RCC 7860 (cell line): ENCODE data around the gene KCNJ12.
"Not testable (repeated sequence)": the region's sequence is repeated elsewhere in the genome, so short reads cannot be mapped to it uniquely, and the experiment has no call there.

Experiments used
- DNase-seq: peaks from one replicate; pipeline ENCODE4 v3.0.0-alpha.2; 2015; ENCODE audit warnings: low spot score
- FAIRE-seq: peaks from 2 replicates; lab custom pipeline; 2012; peaks lifted over from hg19 to GRCh38; lab: Jason Lieb, UNC

The KCNJ12 gene

DNA sequence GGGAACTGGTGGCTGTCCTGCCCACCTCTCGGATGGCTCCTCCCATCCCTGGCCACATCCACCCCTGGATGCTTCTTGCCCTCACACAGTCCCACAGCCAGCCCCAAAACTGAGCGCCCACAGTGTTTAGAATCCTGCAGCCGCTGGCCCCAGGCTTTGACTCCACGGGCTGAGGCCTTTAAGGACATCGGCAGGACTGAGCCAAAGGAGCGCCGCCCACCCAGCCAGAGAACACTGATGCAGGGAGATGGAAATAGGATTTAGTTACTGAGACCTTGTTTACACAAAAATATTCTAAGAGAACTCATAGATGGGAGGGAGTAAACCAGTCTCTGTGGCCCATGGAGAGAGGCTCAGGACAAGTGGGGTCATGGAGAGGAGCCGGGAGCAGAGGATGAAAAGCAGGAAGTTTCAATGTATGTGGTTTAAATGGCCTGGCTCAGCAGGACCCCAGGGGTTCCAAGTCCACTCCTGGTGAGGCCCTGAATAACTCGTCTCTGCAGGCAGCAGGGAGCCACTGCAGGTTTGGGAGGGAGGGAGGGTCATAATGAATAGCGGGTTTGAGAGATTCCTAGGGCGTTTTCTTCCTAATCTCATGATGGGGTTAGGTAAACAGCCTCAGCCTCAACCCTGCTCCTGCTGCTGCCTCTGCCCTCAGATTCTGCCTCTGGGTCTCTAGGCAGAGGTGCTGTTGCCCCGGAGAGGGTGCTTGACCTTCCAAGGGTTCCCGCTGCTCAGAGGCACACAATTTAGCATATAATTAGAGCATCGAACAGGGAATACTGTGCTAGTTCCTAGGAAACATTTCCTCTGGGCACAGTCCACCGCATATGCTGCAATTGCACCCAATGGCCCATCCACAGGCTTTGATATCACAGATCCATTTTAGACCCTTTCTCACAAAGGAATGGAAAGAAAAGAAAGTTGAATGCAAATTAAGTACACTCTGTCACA is 61.0 kb downstream of the KCNJ12 start:
- FAIRE-seq, DNase-seq: not testable (repeated sequence)

DNA sequence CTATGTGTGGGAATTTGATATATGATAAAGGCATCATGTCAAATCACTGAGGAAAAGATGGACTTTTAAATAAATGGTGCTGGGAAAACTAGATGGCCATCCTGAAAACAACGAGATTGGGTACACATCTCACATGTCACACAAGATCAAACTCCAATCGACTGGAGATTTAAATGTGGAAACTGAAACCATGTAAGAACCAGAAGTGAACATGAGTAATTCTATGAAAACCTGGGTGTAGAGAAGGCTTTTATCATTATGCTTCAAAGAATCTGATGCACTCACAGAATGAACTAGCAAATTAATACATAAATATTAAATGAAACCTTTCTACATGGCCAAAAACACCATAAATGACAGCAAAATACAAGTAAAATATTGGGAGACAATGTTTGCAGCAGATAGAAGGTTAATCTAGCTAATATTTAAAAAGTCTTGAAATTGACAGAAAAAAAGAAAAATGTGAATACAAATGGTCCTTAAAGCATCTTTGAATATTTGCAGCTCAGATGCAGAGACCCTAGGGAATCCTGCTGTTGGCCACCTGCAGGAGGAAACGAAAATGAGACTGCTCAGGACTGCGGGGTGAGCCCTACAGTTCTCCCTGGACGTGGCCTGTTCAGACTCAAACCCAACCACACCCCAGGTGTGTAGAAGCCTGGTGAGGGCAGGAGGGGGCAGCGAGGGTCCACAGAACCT is 62.3 kb downstream of the KCNJ12 start:
- FAIRE-seq, DNase-seq: not testable (repeated sequence)

DNA sequence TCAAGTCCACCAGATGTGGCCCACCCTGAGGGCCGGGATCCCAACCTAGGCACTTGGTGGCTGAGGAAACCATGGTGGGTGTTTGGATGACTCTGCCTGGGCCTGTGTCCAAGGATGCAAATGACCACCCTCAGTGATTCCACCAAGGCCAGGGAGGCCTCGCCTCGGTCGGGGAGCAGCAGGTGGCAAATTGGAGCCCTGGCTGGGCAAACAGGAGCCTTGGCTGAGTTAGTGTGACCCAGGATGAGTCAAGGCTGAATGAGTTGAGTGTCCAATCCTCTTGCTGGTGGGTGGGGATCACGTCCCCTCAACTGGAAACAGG is 62.8 kb downstream of the KCNJ12 start:
- DNase-seq, FAIRE-seq: not testable (repeated sequence)

DNA sequence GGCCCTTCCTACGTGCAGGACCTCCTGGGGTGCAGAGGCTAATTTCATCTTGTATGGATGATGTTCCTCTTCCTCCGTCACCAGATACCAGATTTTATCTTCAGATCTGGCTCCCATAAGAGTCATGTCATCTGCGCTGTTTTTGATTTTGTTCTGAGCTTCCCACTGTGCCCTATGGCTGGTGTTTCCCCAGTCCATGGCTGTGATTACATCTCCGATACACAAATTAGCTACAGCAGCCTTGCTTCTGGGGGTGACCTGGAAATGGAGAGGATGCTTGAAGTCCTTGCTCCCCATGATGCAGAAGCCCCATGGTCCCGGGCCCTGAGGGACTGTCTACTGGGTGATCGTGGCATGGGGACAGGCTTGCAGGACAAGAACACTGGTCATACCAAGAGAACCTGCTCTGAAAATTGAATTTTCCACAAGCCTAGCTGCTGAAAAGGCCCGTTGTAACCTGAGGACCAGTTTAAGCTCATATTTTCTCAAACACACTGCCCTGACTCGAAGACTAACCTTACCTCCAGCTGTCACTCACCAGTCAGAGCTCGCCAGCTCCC is 69.0 kb downstream of the KCNJ12 start:
- FAIRE-seq (no peak), DNase-seq (no peak)

DNA sequence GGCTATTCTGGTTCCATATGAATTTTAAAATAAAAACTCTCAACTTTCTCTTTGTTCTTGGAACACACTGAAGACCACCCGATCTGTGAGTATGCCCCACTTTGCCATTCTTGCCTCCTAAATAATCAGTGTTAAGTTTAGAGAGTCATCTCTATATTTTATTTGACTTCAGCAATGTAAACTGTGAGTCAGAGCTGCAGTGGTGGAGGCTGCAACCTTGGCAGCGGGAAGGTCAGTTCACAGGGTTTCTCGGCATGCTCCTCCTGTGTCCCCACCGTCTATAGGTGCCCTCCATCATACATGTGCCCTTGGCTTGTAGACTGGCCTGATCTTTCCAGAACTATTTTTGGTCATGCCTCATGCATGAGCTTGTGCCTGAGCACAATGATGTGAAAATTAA is 71.4 kb downstream of the KCNJ12 start:
- not testable (repeated sequence) for DNase-seq, FAIRE-seq

DNA sequence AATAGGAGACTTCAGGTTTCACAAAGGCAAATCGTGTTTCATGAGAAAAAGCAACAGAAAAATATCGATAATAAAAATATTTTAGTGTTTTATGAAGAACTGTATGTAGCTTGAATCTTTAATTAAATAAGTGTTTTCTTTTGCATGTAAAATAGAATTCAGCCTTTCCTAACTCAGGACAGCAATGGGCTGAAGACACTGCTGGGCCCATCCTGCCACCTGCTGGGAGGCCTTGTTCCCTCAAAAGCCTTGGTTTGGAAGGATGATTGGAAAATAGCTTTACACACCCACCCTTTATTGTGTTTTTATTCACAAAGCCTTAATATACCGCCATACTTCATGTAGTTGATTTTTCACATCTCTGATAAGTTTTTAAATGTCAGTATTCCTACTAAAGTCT is 73.7 kb downstream of the KCNJ12 start:
- peak; percentile 50 for FAIRE-seq

DNA sequence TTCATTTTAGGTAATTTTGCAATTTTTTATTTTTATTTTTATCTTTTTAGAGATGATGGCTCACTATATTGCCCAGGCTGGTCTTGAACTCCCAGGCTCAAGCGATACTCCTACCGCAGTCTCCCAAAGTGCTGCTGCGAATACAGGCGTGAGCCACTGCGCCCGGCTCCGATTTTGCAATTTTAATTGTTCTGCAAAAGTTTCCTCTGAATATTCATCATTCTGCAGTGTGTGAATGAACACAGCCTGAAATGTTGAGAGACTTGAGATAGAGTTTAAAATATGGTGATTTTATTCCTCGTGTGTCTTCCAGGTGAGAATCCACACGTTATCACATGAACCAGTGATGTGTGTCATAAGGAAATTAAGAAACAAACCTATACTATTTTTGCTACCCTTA is 75.8 kb downstream of the KCNJ12 start:
- DNase-seq: no peak
- no peak for FAIRE-seq

More for the DNA sequence above, 73.7 kb downstream of the KCNJ12 start:
- not testable (repeated sequence) for DNase-seq

DNA sequence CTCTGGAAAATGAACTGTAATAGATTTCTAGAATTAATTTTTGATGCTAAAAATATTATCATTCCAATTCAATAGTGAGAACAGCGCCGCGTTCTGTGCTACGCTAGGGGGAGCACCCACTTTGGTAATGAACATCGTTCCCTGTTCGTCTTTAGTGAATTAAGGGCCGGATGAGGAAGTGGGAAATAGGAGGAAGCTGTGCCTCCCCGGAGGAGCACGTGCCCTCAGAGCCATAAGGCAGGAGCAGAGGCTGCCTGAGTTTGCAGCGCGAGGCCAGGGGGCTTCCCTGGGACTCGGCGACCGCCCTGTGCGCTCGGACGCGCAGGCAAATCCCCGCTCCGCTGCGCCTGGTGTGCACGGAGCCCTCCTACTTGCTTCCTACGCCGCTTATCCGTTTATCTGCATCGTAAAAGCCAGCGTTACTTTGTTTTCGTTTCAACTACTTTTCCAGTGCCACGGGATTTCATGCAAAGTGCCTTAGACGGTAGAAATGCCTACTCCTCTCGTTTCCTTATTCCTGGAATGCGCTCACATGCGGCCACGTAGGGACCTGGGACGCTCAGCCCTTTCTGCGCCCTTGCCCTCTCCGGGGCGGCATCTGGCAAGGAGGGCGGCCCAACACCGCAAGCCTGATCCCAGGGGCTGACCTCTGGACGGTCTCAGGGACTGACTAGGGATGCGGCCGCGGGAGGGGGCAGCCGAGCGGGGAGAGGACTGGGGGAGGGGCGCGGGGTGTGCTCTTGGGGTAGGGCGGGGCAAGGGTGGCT is 76.4 kb downstream of the KCNJ12 start:
- no peak for FAIRE-seq
- DNase-seq: peak; percentile 6

DNA sequence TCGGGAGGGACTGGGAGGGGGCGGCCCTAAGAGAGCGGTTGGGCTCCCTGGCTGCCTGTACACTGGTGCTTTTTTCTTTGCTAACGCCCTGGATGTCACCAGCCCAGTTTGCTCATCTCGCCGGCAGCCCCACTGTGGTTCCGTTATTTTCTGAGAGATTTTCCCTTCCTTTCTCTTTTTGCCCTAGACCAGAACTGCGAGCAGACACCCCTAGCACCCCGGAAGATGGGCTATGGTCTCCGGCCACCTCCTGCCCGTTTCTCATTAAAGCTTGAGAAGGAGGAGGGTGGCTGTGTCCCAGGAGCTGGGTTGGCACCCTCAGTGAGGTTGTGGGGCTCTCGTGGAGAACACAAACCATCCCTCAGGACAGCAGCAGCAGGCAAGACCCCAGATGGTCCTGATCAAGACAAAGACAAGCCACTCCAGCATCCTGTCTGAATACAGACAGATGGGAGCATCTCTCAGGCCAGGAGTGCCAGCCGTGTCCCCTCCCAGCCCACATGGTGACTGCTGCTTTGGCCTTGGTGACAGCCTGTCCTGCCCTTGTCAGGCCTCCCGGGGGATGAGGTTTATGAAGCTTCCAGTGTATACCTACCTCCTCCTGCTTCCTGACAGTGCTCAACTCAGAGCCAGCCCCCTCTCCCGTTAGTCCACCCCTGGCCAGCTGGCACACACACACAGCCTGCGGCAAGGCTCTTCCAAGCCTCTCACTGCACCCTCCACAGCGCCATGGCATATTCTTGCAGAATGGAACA is 77.2 kb downstream of the KCNJ12 start:
- DNase-seq (no peak), FAIRE-seq (no peak)

DNA sequence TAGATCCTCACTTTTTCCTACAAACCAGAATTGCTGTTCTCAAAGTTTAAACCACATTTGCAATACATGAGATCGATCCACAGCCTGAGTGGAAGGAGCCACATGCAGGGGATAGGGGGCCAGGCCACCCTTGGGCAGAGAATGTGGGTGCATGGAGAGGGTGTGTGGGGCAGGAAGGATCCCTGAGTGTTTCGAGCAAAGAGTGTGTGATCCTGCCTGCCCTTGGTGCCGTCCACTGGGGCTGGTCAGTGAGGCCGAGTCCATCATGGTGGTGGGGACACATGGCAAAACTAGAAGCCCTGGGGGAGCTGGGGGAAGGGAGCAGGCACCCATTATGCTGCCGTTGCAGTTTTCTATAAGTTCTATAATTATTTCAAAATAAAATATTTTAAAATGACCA is 77.8 kb downstream of the KCNJ12 start:
- DNase-seq, FAIRE-seq: not testable (repeated sequence)

DNA sequence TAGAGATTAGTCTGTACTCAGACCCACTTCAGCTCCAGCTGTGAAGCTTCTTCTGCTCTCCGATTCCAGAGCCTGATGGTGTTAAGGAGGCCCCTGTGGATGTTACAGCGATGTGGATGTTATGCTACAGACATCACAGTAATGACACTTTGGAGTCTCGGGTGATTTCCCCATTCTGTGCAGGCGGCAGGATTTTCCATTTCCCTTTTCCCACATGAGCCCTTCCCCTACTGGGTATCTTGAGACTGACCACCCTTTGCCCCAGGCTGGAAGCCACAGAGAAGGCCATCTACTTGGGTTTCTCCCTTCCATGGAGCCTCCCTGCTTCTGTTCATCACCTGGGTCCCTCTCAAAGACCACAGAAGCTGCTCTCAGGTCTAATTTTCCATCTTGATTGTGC is 78.3 kb downstream of the KCNJ12 start:
- DNase-seq: no peak
- no peak for FAIRE-seq

DNA sequence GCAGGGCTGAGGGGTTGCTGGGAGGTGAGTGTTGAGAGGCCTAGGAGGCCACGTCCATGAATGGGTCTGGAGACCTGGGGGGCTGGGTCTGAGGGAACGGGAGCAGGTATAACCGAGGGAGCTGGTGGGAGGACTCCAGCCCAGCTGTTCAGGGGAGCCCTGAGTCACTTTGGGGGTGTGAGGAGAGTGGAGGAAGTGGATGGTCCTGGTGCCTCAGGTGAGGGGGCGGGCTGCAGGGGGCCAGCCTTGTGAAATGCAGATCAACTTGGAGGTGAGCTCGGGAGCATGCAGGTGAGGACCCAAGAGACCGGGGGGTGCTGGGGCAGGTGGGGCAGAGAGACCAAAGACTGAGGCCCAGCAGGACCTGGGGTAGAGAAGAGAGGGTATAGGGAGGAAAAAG is 79.6 kb downstream of the KCNJ12 start:
- FAIRE-seq (no peak), DNase-seq (no peak)

DNA sequence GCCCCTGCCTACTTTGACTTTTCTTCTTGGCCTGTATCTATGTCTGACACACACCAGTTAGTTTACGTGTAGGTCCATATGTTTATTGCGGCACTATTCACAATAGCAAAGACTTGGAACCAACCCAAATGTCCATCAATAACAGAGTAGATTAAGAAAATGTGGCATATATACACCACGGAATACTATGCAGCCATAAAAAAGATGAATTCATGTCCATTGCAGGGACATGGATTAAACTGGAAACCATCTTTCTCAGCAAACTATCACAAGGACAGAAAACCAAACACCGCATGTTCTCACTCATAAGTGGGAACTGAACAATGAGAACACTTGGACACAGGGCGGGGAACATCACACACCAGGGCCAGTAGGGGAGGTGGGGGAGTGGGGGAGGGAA is 80.3 kb downstream of the KCNJ12 start:
- FAIRE-seq, DNase-seq: not testable (repeated sequence)

DNA sequence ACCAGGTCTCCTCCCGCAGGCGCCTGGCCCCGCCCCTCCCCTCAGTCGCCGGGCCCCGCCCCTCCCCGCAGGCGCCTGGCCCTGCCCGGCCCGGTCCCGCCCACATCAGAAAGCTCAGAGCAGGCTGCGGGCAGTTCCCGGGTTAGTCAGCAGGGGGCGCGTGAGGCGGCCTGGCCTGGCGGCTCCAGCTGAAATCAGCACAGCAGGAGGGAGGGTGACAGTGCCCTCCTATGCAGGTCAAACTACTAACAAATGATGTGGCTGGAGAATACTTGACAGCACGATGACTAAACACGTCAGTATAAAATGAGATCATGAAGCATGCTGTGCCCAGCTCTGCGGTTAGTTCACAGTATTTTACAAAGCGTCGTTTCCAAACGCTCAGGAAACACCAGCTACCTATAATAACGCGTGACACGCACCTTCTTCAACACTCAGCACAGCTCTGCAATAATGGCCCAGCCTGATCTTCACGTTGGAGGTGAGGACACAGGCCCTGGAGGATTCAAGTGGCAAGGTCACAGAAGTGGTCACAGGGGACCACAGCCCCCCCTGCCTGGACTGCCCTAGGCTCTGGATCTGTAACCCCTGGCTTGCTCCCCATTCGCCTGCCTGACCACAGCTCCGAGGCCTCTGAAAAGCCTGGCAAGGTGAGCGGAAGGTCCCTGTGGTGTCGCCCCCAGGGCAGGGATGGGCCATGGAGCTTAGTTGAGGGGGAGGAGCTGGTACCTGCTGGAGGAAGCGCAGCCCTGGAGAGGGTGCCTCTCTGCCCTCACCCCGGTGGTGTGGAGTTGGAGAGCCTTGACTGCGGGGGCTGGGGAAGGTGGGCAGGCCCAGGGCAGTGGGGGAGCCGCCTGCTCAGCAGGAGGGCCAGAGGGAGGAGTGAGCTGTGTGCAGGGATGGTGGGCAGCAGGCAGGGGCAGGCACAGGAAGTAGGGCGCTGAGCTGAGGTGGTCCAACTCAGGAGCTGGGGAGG is 81.2 kb downstream of the KCNJ12 start:
- FAIRE-seq (peak; percentile 75), DNase-seq (peak; percentile 94)

DNA sequence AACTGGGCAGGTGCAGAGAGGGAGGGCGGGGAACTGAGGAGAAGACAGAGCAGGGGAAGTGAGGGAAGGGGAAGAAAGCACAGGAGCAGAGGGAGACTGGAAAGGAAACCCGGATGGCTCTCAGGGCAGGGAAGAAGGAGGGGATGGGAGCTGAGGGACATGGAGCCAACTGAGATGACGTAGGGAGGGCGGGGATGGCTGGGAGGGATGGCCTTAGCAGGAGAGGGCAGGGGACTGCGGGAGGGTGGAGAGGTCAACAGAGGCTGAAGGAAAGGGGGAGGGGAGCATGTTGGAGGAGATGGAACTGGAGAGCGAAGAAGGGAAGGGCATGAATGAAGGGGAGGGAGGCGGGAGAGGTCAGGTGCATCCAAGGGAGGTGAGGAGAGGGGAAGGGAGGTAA is 81.9 kb downstream of the KCNJ12 start:
- FAIRE-seq (no peak), DNase-seq (no peak)

DNA sequence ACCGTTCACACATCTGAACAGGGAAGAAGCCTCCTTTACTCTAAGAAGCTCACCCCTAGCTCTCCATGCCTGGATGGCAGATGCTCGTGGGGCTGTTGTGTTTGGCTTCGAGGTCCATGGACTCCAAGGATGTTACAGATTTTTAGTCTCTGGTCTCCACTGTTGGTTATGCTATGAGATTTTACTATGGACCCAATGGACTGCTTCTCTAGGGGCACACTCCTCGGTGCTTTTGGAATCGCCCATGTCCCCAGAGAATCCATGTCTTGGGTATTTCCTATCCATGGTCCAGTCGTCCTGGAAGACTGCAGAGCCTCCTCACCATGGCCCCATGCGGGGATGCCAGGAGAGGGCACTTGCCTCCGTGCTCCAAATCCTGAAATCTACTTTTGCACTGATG is 83.4 kb downstream of the KCNJ12 start:
- DNase-seq (no peak), FAIRE-seq (no peak)

DNA sequence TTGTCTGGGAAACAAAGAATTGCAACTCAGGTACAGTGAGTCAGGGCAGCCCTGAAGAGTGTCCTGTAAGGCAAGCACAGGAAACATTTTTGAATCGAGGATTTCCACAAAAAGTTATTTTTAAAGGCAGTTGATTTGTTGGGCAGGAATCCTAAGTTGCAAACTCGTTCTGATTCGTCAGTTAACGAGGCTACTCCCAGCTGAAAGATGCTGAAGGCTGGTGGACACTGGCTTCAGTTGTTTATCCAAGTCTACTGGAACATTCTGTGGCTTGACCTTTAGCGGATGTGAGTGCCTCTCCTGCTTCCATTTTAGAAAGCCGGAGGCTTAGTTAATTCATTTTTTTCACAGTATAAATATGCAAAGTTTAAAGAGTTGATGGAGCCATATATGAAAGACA is 84.2 kb downstream of the KCNJ12 start:
- DNase-seq: no peak
- FAIRE-seq: no peak

DNA sequence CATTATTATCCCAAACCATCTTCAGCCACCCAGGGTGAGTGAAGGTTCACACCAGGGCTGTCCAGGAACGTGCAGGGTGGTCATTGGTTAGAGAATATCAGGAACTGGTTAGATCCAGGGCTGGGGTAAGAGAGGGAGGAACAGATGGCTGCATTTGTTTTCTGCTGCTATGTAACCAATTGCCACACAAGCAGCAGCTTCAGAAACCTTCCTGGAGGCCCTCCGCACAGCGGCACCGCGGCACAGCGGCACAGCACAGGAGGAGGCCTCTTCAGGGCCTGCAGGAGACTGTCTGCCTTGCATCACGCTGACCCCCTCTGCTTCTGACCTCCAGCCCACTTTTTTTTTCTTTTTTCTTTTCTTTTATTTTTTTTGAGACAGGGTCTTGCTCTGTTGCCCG is 86.1 kb downstream of the KCNJ12 start:
- no peak for DNase-seq
- no peak for FAIRE-seq

DNA sequence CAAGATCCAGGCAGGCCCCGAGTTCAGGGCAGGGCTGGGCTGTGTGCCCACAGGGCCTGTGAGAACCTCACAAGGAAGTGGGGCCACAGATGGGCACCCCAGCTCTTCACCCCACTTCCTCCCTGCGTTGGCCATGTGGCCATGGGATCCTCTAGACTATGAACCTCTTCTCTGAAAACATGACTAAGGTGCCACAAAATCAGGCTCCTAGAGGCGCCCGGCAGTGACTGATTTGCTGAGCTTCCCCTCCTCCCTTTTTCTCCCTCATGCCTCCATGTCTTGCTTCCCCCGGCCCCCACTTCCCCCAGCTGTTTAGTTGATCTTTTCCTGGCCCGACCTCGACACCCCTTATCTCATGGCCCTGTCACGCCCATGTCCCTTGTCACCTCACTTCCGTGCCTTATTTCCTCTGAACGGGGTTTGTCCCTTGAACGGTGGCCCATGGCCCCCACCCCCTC is 87.1 kb downstream of the KCNJ12 start:
- FAIRE-seq (no peak), DNase-seq (no peak)
